Measurements from ENCODE around the gene APLNR. TPM values are rescaled to one million over a fixed set of nuclear protein-coding genes. Genes with fewer than 3 reads are reported as not detected.

APLNR gene
- total and polyA plus RNA-seq, 2 of the 8 experiments (the other 6 are each of a cell fraction or from before 2014, with no cell fraction given), result 0.80 TPM; not detected in 1

GRCh38 chr11:57269571-57270021 is 32.5 kb upstream of the APLNR start (continued):
- no peak for TF ChIP-seq SIN3A (conservative IDR thresholded peaks at IDR 0.05 in 1 of 2, IDR thresholded peaks at IDR 0.05 in 1 of 2; ENCODE audit: low read depth in 1 of 2, low read length in 2 of 2)
